ENCODE data around the gene PCNP.

- TF ChIP-seq, protein P1, sequence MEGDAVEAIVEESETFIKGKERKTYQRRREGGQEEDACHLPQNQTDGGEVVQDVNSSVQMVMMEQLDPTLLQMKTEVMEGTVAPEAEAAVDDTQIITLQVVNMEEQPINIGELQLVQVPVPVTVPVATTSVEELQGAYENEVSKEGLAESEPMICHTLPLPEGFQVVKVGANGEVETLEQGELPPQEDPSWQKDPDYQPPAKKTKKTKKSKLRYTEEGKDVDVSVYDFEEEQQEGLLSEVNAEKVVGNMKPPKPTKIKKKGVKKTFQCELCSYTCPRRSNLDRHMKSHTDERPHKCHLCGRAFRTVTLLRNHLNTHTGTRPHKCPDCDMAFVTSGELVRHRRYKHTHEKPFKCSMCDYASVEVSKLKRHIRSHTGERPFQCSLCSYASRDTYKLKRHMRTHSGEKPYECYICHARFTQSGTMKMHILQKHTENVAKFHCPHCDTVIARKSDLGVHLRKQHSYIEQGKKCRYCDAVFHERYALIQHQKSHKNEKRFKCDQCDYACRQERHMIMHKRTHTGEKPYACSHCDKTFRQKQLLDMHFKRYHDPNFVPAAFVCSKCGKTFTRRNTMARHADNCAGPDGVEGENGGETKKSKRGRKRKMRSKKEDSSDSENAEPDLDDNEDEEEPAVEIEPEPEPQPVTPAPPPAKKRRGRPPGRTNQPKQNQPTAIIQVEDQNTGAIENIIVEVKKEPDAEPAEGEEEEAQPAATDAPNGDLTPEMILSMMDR (conservative IDR thresholded peaks at IDR 0.05; ENCODE audit: low read length): no peak
- no peak for TF ChIP-seq EZH2phosphoT487 (IDR thresholded peaks at IDR 0.05; ENCODE audit: borderline replicate concordance, low read depth, low read length)
Measured at GRCh38 chr3:101571028-101571895, 2.7 kb upstream of the PCNP start.
